Right lobe of liver (tissue), 4 donors: ENCODE measurements around the gene ZNF467.

Experiments used
- POLR2A ChIP-seq: fragments of 450-650 bp; IDR thresholded peaks from one replicate; pipeline ENCODE4 v1.6.1; 2017; ENCODE audit warnings: antibody characterized with exemption, mild to moderate bottlenecking
- TF ChIP-seq, protein P1 (sequence below), 4 donors: fragments of 200-600 bp in 3 of 4; fragments of 450-650 bp in 1 of 4; IDR thresholded peaks; one replicate each; pipeline versions ENCODE4 v1.5.1 to v1.8.0; 2016 to 2022; ENCODE audit warnings: antibody characterized with exemption in 4 of 4, mild to moderate bottlenecking in 2 of 4
- donor health status: DM: no; HTN: no; CAD: no.
- donor health status: DM: no; HTN: no; CAD: no.
- donor health status: DM: no; HTN: yes; CAD: no.

DNA sequence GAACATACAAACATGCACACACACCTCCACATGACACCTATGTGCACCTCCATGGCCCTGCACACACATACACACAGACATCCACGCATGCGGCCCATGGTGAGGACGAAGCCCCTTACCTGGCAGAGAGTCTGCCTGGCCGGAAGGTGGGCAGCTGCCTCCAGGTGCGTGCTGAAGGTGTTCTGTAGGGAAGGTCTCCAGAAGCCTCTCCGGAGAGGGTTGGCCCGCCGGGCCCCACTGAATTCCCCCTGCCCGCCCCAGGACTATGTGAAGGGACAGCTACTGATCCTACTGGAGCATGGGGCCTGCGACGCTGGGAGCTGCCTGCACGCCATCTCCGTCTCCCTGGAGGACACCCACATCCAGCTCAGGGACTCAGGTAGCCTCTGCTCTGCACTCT is 8.5 kb upstream of the ZNF467 start:
- TF ChIP-seq POLR2A = no peak
- TF ChIP-seq, protein P1, sequence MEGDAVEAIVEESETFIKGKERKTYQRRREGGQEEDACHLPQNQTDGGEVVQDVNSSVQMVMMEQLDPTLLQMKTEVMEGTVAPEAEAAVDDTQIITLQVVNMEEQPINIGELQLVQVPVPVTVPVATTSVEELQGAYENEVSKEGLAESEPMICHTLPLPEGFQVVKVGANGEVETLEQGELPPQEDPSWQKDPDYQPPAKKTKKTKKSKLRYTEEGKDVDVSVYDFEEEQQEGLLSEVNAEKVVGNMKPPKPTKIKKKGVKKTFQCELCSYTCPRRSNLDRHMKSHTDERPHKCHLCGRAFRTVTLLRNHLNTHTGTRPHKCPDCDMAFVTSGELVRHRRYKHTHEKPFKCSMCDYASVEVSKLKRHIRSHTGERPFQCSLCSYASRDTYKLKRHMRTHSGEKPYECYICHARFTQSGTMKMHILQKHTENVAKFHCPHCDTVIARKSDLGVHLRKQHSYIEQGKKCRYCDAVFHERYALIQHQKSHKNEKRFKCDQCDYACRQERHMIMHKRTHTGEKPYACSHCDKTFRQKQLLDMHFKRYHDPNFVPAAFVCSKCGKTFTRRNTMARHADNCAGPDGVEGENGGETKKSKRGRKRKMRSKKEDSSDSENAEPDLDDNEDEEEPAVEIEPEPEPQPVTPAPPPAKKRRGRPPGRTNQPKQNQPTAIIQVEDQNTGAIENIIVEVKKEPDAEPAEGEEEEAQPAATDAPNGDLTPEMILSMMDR (IDR thresholded peaks at IDR 0.05) = no peak
